IMR-90 (cell line): Measurements from ENCODE around the gene ARHGAP24. TPM values are rescaled to one million over a fixed set of nuclear protein-coding genes. Genes with fewer than 3 reads are reported as not detected.

ENCODE experiments used
- ATAC-seq: fragments of 200-7000 bp; cut with Tn5 transposase; 2 replicates; pipeline ENCODE4 v1.9.1; 2020; ENCODE audit warnings: low read depth, mild to moderate bottlenecking, moderate library complexity
- BruUV-seq: library from RNA; stranded (reverse); fragments of 400-500 nt; replicated peaks from 2 replicates; lab custom pipeline; 2021; lab: Mats Ljungman, UMichigan
- CTCF ChIA-PET: fragments of 300-600 bp; formaldehyde crosslinking; extraction: SDS; loops from one replicate; lab custom pipeline; 2021; ENCODE audit warnings: antibody characterized with exemption; lab: Yijun Ruan, JAX
- POLR2A ChIA-PET: fragments of 300-600 bp; sonication (Branson Sonifier 250); formaldehyde crosslinking; loops from one replicate; lab custom pipeline; 2022; ENCODE audit warnings: antibody characterized with exemption; ENCODE audit not compliant: unreplicated experiment; lab: Charles Lee
- DNase-seq: peaks from one replicate; pipeline ENCODE4 v3.0.0; 2013
- H2AFZ ChIP-seq: replicated peaks from 2 replicates; pipeline ENCODE3; 2013; ENCODE audit warnings: low read length, mild to moderate bottlenecking; ENCODE audit not compliant: poor library complexity
- H2AK5ac ChIP-seq: 2 replicates; pipeline ENCODE4 v1.6.1; 2013; ENCODE audit warnings: low read depth, low read length, inconsistent platforms
- H2AK9ac ChIP-seq: replicated peaks from 2 replicates; pipeline ENCODE3; 2013; ENCODE audit warnings: mild to moderate bottlenecking, low read depth, low read length, moderate library complexity; ENCODE audit not compliant: poor library complexity
- H2BK120ac ChIP-seq: 2 replicates; pipeline ENCODE4 v1.6.1; 2013; ENCODE audit warnings: low read depth, low read length, inconsistent platforms
- H2BK15ac ChIP-seq: 3 replicates; pipeline ENCODE4 v1.6.1; 2013; ENCODE audit warnings: low read depth, low read length, inconsistent platforms
- H2BK20ac ChIP-seq: 2 replicates; pipeline ENCODE4 v1.6.1; 2013; ENCODE audit warnings: low read depth, mild to moderate bottlenecking, inconsistent platforms, low read length, moderate library complexity
- H2BK5ac ChIP-seq: 2 replicates; pipeline ENCODE4 v1.6.1; 2013; ENCODE audit warnings: mild to moderate bottlenecking, low read depth, low read length, inconsistent platforms; ENCODE audit not compliant: poor library complexity, severe bottlenecking
- H3K14ac ChIP-seq: replicated peaks from 2 replicates; pipeline ENCODE4 v1.6.1; 2013; ENCODE audit warnings: low read depth, low read length, inconsistent platforms
- H3K18ac ChIP-seq: 2 replicates; pipeline ENCODE4 v1.6.1; 2013; ENCODE audit warnings: low read depth, low read length, control low read depth
- H3K23ac ChIP-seq: 2 replicates; pipeline ENCODE4 v1.6.1; 2013; ENCODE audit warnings: low read depth, low read length, inconsistent platforms
- H3K27ac ChIP-seq: 2 replicates; pipeline ENCODE4 v1.5.1; 2013; ENCODE audit warnings: mild to moderate bottlenecking, control low read depth, low read length; ENCODE audit not compliant: insufficient read depth
- H3K27me3 ChIP-seq: 2 replicates; pipeline ENCODE4 v1.6.1; 2013; ENCODE audit warnings: low read length; ENCODE audit not compliant: control insufficient read depth, insufficient read depth
- H3K36me3 ChIP-seq: 2 replicates; pipeline ENCODE4 v1.6.1; 2013; ENCODE audit warnings: low read length, mixed read lengths; ENCODE audit not compliant: control insufficient read depth, insufficient read depth
- H3K4ac ChIP-seq: 2 replicates; pipeline ENCODE4 v1.6.1; 2013; ENCODE audit warnings: low read depth, low read length, inconsistent platforms
- H3K4me1 ChIP-seq: 2 replicates; pipeline ENCODE4 v1.6.1; 2013; ENCODE audit warnings: low read length, mixed read lengths; ENCODE audit not compliant: control insufficient read depth, insufficient read depth
- H3K4me2 ChIP-seq: 2 replicates; pipeline ENCODE4 v1.6.1; 2013; ENCODE audit warnings: low read depth, mild to moderate bottlenecking, control low read depth, low read length, moderate library complexity
- H3K4me3 ChIP-seq: 2 replicates; pipeline ENCODE4 v1.5.1; 2013; ENCODE audit warnings: low read depth, mild to moderate bottlenecking, control low read depth, low read length, moderate library complexity; ENCODE audit not compliant: insufficient read depth
- H3K56ac ChIP-seq: 2 replicates; pipeline ENCODE4 v1.6.1; 2013; ENCODE audit warnings: low read length, inconsistent platforms; ENCODE audit not compliant: insufficient read depth; ENCODE audit errors: extremely low read depth
- H3K79me1 ChIP-seq, 2 experiments: 2 replicates each; pipeline ENCODE4 v1.6.1; 2013; ENCODE audit warnings: low read length in 2 of 2, inconsistent platforms in 1 of 2, low read depth in 1 of 2
- H3K9ac ChIP-seq: 2 replicates; pipeline ENCODE4 v1.6.1; 2013; ENCODE audit warnings: low read depth, low read length, control low read depth
- H3K9me1 ChIP-seq: 2 replicates; pipeline ENCODE4 v1.6.1; 2013; ENCODE audit warnings: low read length, inconsistent platforms; ENCODE audit not compliant: insufficient read depth
- H3K9me3 ChIP-seq: 2 replicates; pipeline ENCODE4 v1.6.1; 2013; ENCODE audit warnings: low read length; ENCODE audit not compliant: control insufficient read depth, insufficient read depth
- H4K20me1 ChIP-seq: 2 replicates; pipeline ENCODE4 v1.6.1; 2013; ENCODE audit warnings: low read length, inconsistent platforms; ENCODE audit not compliant: insufficient read depth
- H4K5ac ChIP-seq: 2 replicates; pipeline ENCODE4 v1.6.1; 2013; ENCODE audit warnings: mild to moderate bottlenecking, low read depth, low read length, control low read depth
- H4K8ac ChIP-seq, 2 experiments: 2 replicates each; pipeline ENCODE4 v1.6.1; 2013; ENCODE audit warnings: low read depth in 2 of 2, low read length in 2 of 2, control low read depth in 1 of 2, inconsistent platforms in 1 of 2
- H4K91ac ChIP-seq: 2 replicates; pipeline ENCODE4 v1.6.1; 2013; ENCODE audit warnings: low read depth, low read length, inconsistent platforms; ENCODE audit not compliant: insufficient read depth
- BHLHE40 ChIP-seq: fragments of 150-350 bp; IDR thresholded peaks from 2 replicates; pipeline ENCODE4 v1.6.1; 2016; ENCODE audit warnings: mild to moderate bottlenecking, low read depth, low read length
- CEBPB ChIP-seq: IDR thresholded peaks from 2 replicates; pipeline ENCODE4 v1.6.1; 2012; ENCODE audit warnings: low read depth, low read length, improper control_type of control experiment
- CHD1 ChIP-seq: IDR thresholded peaks from 2 replicates; pipeline ENCODE4 v1.6.1; 2012; ENCODE audit warnings: low read depth, low read length, improper control_type of control experiment
- CTCF ChIP-seq: conservative IDR thresholded peaks from 2 replicates; pipeline ENCODE4 v1.5.1; 2012; ENCODE audit warnings: mild to moderate bottlenecking, low read depth, low read length, improper control_type of control experiment
- FOS ChIP-seq: fragments of 150-350 bp; IDR thresholded peaks from 2 replicates; pipeline ENCODE4 v1.6.1; 2016; ENCODE audit warnings: low read depth, low read length
- MAFK ChIP-seq: IDR thresholded peaks from 2 replicates; pipeline ENCODE4 v1.6.1; 2012; ENCODE audit warnings: low read depth, low read length, improper control_type of control experiment
- MAZ ChIP-seq: IDR thresholded peaks from 2 replicates; pipeline ENCODE4 v1.6.1; 2012; ENCODE audit warnings: low read depth, mild to moderate bottlenecking, low read length, improper control_type of control experiment, moderate library complexity, borderline replicate concordance
- MXI1 ChIP-seq: IDR thresholded peaks from 2 replicates; pipeline ENCODE4 v1.6.1; 2012; ENCODE audit warnings: low read depth, mild to moderate bottlenecking, low read length, moderate library complexity, borderline replicate concordance
- NFE2L2 ChIP-seq: fragments of 150-350 bp; IDR thresholded peaks from 2 replicates; pipeline ENCODE4 v1.6.1; 2016; ENCODE audit warnings: low read depth, mild to moderate bottlenecking, low read length
- POLR2A ChIP-seq: IDR thresholded peaks from 2 replicates; pipeline ENCODE4 v1.6.1; 2012; ENCODE audit warnings: mild to moderate bottlenecking, low read depth, low read length
- RAD21 ChIP-seq: IDR thresholded peaks from 2 replicates; pipeline ENCODE4 v1.6.1; 2012; ENCODE audit warnings: low read length, improper control_type of control experiment
- RCOR1 ChIP-seq: IDR thresholded peaks from 2 replicates; pipeline ENCODE4 v1.6.1; 2012; ENCODE audit warnings: mild to moderate bottlenecking, low read length, improper control_type of control experiment; ENCODE audit not compliant: insufficient replicate concordance
- RFX5 ChIP-seq: IDR thresholded peaks from 2 replicates; pipeline ENCODE4 v1.8.0; 2012; ENCODE audit warnings: low read depth, mild to moderate bottlenecking, low read length, moderate library complexity
- SMC3 ChIP-seq: fragments of 150-350 bp; IDR thresholded peaks from 2 replicates; pipeline ENCODE4 v1.6.1; 2016; ENCODE audit warnings: low read depth, mild to moderate bottlenecking, antibody characterized with exemption, low read length, moderate library complexity
- USF2 ChIP-seq: fragments of 150-350 bp; IDR thresholded peaks from 2 replicates; pipeline ENCODE4 v1.6.1; 2017; ENCODE audit warnings: mild to moderate bottlenecking, antibody characterized with exemption, low read length, low read depth
- WGBS, 2 experiments: methylation state at CpG; one replicate each; pipeline versions ENCODE4 v1.1.5 to v1.1.7; 2013; ENCODE audit warnings: missing lambda C conversion rate in 2 of 2; ENCODE audit not compliant: insufficient read length in 1 of 2; ENCODE audit errors: extremely low coverage in 2 of 2; 5-methylcytosine and 5-hydroxymethylcytosine counted together
- dilution Hi-C: fragments of 300-500 bp; cut with HindIII; formaldehyde crosslinking; loops from one replicate; pipeline ENCODE4 v1.14.3; 2018; ENCODE audit warnings: low sequenced_read_pairs; ENCODE audit not compliant: unreplicated experiment
- in situ Hi-C: fragments of 300-500 bp; cut with MboI; formaldehyde crosslinking; loops from 3 replicates; pipeline ENCODE4 v1.14.3; 2019; ENCODE audit warnings: low sequenced_read_pairs, inconsistent platforms, mixed read lengths
- intact Hi-C: fragments of 100-400 bp; cut with micrococcal nuclease; formaldehyde crosslinking; loops from 2 replicates; pipeline ENCODE4 v1.10.0; 2022
- polyA plus RNA-seq, 3 experiments: library from polyadenylated mRNA; depleted of rRNA; stranded (reverse); fragments of >200 nt; gene quantifications; 2 replicates each; pipeline ENCODE4 v1.2.3, GENCODE V29; 2012; ENCODE audit warnings: low replicate concordance in 1 of 3
- total RNA-seq: library from RNA; depleted of rRNA; stranded (reverse); fragments of >200 nt; gene quantifications from 2 replicates; pipeline ENCODE4 v1.2.3, GENCODE V29; 2012
- TF ChIP-seq, protein P1 (sequence below): fragments of 150-350 bp; IDR thresholded peaks from 2 replicates; pipeline ENCODE4 v1.6.1; 2016; ENCODE audit warnings: low read depth, mild to moderate bottlenecking, low read length, moderate library complexity, borderline replicate concordance

The ARHGAP24 gene
- total and polyA plus RNA-seq, 2 of the 4 experiments (the other 2 are of a cell fraction) = 11.9 to 24.0 TPM

DNA sequence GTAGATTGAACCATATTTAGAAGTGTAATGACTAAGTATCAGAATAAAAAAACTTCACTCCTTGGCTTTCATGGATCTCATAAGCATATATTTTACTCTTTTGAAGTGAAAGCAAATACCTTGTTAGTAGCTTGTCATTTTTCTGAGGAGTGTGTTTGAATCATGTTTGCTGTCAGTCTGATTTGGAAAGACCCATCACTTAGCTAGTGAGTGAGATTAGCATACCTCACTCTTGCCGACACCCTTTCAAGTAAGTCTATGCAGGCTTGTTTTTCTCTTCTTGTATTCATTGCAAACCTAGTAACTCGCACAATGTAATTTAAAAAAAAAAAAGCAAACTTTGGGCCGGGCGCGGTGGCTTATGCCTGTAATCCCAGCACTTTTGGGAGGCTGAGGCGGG lies 360.0 kb downstream of the ARHGAP24 start:
- Histone ChIP-seq H3K9me1 (no peaks in the 10 kb centered on the region; the same call in 1 of the 2 replicates), H3K18ac (no peak overlapping the region), H3K36me3 (no peaks in the 10 kb centered on the region), H4K91ac (no peak overlapping the region), H2AK9ac (no peak overlapping the region), H3K4me3 (no peak overlapping the region), H3K4me1 (peaks cover 4% of the 10 kb centered on the region), H4K20me1 (peaks cover 3% of the 10 kb centered on the region; the same call in 1 of the 2 replicates), H3K9me3 (no peaks in the 10 kb centered on the region), H3K56ac (no peak overlapping the region; the same call in 1 of the 2 replicates), H3K14ac (no peak overlapping the region), H3K4me2 (no peak overlapping the region), H2AFZ (no peak overlapping the region), H3K27me3 (no peaks in the 10 kb centered on the region), H4K8ac (no peak overlapping the region), H2BK15ac (no peak overlapping the region), H3K23ac (no peak overlapping the region), H2AK5ac (no peak overlapping the region), H3K27ac (no peak overlapping the region), H3K9ac (no peak overlapping the region), H2BK5ac (no peak overlapping the region), H2BK20ac (no peak overlapping the region), H4K5ac (no peak overlapping the region), H3K79me1 (peaks cover 25 to 51% of the 10 kb centered on the region in 2 experiments), H3K4ac (no peak overlapping the region), H2BK120ac (no peak overlapping the region)
- in situ Hi-C loops = no loop called here
- POLR2A ChIA-PET = no interaction called here
- ATAC-seq = no peak
- dilution Hi-C loops = no loop called here
- CTCF ChIA-PET = no interaction called here
- intact Hi-C loops = no loop called here
- no TSS peak for BruUV-seq
- no peak for DNase-seq
- TF ChIP-seq RCOR1 (no peak), BHLHE40 (no peak), NFE2L2 (no peak), USF2 (no peak), CTCF (no peak), MXI1 (no peak), MAFK (no peak), POLR2A (no peak), RAD21 (no peak), SMC3 (no peak), MAZ (no peak), FOS (no peak), RFX5 (no peak), CEBPB (no peak), CHD1 (no peak)
- TF ChIP-seq, protein P1, sequence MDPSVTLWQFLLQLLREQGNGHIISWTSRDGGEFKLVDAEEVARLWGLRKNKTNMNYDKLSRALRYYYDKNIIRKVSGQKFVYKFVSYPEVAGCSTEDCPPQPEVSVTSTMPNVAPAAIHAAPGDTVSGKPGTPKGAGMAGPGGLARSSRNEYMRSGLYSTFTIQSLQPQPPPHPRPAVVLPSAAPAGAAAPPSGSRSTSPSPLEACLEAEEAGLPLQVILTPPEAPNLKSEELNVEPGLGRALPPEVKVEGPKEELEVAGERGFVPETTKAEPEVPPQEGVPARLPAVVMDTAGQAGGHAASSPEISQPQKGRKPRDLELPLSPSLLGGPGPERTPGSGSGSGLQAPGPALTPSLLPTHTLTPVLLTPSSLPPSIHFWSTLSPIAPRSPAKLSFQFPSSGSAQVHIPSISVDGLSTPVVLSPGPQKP = no peak
- WGBS, 2 experiments = no CpG with 5 or more reads among the region's 6 CpGs
